Measurements from ENCODE around the gene TPPP2.
"Not testable (repeated sequence)": the region's sequence is repeated elsewhere in the genome, so short reads cannot be mapped to it uniquely, and the experiment has no call there.

The TPPP2 gene

DNA sequence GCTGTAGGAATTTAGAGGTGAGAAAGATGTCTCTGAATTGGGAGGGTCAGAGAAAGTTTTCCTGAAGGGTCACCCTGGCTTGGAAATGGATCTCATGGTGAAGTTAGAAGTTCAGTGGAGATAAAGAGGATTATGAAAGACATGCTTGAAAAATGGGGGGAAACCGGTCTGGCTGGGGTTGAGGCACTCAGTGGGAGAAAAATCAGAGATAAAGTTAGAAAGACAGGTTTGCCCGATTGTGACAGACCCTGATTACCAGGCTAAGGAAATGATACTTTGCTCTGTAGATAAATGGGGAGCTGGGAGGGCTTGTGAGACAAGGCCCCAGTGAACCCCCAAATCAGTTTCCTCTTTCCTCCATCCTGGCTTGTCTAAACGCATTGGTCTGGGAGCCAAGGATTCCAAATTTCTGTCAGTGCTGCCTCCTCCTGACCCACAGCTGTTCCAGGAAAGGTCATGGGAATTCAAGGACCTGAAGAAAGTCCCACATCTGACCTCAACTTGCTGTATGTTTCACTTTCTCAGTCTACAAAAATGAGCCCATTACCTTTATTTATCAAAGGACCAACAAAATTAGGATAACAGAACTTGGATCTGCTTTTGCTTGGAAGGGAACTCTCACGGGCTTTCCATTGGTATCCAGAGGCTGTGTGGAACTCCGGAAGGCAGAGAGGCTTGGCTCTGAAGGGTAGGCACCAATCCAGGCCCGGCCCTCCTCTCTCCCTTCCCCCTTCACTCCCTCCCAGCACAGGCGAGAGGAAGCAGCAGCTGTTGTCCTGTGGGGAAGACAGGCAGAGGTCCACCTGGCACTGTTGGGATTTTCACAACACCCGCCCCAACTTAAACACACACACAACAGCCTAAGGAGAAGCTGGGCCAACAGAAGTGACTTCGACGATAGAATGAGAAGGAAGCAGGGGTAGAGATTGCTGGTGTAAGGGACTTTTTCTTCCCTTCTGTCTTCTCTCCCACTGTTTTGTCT, 8.7 kb downstream of the TPPP2 start:
- DNase-seq (ENCODE audit: low spot score) = peak; percentile 85

DNA sequence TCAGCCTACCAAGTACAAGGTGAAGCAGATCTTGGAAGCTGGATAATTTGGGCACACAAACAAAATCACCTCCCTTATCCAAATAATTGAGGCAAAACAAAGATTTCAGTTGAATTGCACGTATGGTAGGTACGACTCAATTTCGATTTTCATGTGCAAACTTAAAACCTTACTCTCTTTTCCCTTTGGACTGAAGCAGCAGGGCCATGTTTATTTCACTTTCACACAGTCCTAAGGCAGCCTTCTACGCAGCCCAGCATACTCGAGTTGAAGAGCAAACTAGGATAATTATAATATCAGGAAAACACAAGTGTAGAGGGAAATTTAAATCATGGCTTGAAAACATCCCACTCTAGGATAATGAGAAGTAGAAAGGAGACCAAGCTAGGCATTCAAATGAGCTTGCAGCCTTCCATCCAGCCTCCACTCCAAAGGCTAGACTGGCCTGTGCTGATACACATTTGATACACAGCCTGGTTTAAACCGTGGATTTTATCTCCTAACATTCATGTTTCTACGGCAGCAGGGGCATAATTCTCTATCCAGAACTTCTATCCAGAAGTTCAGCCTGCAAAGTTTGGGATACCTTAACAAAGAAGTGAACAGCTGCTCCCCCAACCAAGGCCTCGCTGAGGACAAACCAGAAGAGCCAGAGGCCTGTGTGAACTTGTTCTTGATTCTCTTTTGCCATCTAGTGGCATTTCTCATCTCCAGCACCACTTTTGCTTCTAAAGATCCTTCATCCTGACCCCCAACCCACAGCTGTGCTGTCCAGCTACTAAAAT, 9.8 kb downstream of the TPPP2 start:
- DNase-seq (ENCODE audit: low spot score) = peak; percentile 75

DNA sequence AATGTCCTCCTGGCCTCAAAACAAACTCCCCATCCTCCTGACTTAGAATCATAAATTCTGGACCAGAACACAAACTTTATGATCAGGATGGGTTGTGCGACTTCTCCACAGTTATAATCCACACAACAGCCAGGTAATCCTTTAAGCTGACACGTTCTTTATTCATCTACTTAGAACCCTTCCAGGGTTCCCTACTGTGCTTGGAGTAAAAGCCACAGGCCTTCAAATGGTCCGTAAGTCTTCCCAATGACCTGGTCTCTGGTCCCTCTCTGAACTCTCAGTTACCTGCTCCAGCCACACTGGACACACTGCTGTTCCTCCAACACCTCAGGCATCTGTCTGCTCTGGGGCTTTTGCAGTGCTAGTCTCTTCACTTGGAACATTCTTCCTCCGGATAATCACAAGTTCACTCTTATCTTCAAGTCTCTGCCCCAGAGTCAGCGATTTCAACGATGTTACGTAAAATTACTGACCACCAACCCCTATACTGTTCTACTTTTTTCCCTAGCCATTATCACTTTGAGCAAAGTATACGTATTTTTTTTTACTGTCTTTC, 10.4 kb downstream of the TPPP2 start:
- no peak for DNase-seq (ENCODE audit: low spot score)

DNA sequence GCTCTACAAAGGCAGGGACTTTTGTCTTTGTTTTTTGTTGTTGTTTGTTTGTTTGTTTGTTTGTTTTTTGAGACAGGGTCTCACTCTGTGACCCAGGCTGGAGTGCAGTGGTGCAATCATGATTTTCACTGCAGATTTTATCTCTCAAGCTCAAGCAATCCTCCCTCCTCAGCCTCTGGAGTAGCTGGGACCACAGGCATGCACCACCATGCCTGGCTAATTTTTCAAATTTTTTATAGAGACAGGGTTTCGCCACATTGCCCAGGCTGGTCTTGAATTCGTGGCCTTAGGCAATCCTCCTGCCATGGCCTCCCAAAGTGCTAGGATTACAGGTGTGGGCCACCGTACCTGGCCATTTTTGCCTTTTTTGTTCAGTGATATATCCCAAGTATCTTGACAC, 10.9 kb downstream of the TPPP2 start:
- not testable (repeated sequence) for DNase-seq (ENCODE audit: low spot score)

DNA sequence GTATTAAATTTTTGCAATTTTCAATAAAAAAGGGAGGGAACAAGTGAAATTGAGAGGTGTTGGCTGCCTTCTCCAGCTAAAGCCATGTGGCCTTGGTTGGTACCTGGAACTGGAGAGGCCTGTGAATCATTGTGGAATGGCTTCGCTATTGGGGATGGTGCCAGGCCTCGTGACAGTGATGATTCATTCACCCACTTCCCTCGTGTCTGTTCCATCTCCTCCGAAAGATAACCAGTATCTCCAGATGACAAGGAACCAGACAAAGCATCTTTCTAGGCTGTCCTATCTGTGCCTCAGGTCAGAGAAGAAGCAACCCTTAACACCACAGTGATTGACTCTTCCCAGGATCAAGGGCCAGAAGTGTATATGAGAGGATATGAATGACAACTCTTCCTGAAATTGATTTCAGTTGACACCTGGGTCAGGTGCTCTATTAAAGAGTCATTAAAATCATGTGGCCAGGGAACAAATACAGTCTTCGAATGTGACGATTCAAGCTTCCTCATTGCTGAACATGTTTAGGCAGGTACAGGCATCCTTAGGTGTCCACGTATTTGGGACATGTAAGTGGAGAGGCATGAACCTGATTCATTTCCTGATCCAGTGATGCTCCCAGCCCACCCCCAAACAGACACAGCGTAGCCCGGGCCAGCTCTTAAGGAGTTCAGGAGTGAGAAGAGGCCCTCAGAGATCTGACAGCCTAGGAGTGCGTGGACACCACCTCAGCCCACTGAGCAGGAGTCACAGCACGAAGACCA, 11.8 kb downstream of the TPPP2 start, which contains the start of gene RNASE7:
RNASE7 (plus strand) TSS at position 687 of the 758 bp plus-strand sequence. CDS start 631 bp downstream, outside the sequence.
- peak; percentile 53 for DNase-seq (ENCODE audit: low spot score)

- no peak for DNase-seq (ENCODE audit: low spot score)
Observed at GRCh38 chr14:21042918-21043317, 12.9 kb downstream of the TPPP2 start.

DNA sequence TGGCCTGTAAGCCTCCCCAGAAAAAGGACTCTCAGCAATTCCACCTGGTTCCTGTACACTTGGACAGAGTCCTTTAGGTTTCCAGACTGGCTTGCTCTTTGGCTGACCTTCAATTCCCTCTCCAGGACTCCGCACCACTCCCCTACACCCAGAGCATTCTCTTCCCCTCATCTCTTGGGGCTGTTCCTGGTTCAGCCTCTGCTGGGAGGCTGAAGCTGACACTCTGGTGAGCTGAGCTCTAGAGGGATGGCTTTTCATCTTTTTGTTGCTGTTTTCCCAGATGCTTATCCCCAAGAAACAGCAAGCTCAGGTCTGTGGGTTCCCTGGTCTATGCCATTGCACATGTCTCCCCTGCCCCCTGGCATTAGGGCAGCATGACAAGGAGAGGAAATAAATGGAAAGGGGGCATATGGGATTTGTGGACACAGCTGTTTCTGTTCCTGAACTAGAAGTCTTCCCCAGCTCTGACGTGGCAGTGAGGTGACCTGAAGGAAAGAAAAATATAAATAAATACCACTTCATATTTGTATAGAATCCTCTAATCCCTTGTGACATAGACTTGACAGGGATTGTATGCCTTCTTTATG, 13.5 kb downstream of the TPPP2 start:
- DNase-seq (ENCODE audit: low spot score) = no peak

GRCh38 chr14:21043974-21044618, 14.1 kb downstream of the TPPP2 start:
- DNase-seq (ENCODE audit: low spot score) = no peak

- DNase-seq (ENCODE audit: low spot score) = peak; percentile 79
Observed at GRCh38 chr14:21047378-21047781, 17.4 kb downstream of the TPPP2 start.

- DNase-seq (ENCODE audit: low spot score) = no peak
Observed at GRCh38 chr14:21048638-21049037, 18.6 kb downstream of the TPPP2 start.

GRCh38 chr14:21049271-21049673, 19.3 kb downstream of the TPPP2 start:
- DNase-seq (ENCODE audit: low spot score) = peak; percentile 50

DNA sequence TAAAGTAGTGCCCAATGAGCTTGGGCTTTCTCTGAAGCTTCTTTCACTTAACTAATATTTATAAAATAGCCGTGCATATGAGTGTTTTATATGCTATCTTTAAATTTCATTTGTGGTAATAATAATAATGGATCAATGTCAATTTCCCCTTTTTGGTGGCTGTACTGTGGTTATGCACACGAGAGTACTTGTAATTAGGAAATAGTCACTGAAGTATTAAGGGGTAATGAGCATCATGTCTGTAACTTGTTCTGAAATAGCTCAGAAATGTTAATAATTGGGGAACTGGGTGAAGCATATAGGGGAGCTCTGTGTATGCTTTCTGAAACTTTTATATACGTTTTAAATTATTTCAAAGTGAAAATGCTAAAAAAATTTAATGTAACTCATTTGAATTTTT, 20.6 kb downstream of the TPPP2 start:
- DNase-seq (ENCODE audit: low spot score) = no peak

DNA sequence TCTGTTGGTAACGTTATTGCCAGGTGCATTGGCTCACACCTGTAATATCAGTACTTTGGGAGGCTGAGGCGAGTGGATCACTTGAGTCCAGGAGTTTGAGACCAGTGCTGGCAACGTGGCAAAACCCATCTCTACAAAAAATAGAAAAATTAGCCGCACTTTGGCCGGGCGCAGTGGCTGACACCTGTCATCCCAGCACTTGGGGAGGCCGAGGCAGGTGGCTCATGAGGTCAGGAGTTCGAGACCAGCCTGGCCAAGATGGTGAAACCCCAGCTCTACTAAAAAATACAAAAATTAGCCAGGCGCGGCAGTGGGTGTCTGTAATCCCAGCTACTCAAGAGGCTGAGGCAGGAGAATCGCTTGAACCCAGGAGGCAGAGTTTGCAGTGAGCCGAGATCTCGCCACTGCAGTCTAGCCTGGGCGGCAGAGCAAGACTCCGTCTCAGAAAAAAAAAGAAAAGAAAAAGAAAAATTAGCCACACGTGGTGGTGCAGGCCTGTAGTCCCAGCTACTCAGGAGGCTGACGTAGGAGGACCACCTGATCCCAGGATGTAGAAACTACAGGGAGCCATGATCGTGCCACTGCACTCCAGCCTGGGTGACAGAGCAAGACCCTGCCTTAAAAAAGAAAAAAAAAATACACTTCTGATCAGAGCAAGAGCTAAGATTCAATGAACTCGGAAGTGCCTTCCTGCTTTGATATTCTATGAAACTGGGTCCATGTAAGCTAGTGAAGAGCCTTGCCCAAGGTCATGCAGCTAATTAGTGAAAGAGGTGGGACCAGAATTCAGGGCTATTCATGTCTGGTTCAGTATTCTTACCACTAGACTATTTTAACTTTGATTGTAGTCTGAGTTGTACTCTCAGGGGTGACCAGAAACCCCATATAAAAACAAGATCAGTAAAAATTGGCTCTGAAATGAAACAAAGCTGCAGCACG, 23.4 kb downstream of the TPPP2 start:
- DNase-seq (ENCODE audit: low spot score) = no peak

- no peak for DNase-seq (ENCODE audit: low spot score)
Observed at GRCh38 chr14:21054123-21054767, 24.2 kb downstream of the TPPP2 start.

- no peak for DNase-seq (ENCODE audit: low spot score)
Observed at GRCh38 chr14:21054768-21055145, 24.7 kb downstream of the TPPP2 start.

DNA sequence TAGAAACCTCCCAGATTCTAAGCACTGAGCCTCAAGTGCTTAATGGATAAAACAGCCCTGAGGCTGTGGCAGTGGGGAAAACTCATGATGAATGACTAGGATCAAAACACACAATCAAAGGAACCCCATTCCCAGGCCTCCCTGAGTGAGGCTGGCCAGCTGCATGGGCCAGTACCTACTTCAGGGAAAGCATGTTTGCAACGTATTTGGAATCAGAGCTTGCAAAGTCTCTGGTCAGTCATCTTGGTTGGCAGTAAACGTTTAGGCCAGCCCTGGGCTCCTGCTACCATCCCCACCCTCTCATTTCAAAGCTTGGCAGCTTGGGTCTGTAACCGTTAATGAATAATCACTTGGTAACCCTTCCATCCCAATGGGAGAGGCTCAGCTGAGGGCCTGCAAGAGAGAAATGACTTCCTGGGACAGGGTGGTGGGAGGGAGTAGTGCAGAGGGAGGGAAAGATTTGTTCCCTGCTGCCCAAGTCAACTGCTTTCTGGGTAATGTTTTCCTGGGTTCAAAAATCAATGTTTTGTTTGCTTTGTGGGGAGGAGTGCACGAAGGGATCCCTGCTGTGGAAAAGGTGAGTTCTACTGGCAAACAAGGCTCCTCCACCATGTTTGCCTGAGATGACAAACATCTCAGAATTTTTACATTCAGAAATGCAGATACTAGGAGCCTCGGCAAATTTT, 25.6 kb downstream of the TPPP2 start:
- no peak for DNase-seq (ENCODE audit: low spot score)

DNA sequence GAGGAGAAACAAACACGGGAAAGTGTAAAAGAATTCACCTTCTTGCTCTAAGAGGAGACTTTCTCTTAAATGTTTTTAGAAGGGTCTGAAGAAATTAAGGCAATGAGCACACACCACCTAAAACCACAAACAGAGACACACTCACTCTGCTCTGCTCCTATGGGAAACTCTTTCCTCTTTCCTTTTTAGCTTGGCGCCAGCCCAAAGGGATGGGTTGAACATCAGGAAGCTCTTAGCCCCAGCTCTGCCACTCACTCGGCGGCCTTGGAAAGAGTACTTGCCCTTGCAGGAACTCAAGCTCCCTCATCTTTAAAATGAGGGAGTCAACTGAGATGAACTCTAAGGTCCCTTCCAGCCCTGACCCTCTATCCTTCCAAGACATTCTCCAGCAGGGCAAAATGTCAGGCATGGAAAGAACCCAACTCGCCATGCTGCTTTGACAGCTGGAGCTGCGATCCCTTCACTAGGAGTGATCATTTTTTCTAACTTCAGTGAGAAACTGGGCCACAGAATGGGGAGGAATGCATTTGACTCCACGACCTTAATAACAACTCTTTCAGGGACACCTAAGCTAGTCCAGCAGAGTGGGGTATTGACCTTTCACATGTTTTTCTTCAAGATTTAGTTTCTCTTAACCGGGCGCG, 26.6 kb downstream of the TPPP2 start:
- DNase-seq (ENCODE audit: low spot score) = peak; percentile 44
